Stimulated activated CD4-positive, alpha-beta T cell treated with anti-CD3 and anti-CD28 coated beads, Interleukin-4, amount 100 ng/mL, for 1 hour (primary cell): ENCODE data around the gene WDR31.
"Not testable (repeated sequence)": the region's sequence is repeated elsewhere in the genome, so short reads cannot be mapped to it uniquely, and the experiment has no call there.

Experiments
- DNase-seq: peaks from one replicate; pipeline ENCODE4 v3.0.0-alpha.2; 2020

Gene WDR31

DNA sequence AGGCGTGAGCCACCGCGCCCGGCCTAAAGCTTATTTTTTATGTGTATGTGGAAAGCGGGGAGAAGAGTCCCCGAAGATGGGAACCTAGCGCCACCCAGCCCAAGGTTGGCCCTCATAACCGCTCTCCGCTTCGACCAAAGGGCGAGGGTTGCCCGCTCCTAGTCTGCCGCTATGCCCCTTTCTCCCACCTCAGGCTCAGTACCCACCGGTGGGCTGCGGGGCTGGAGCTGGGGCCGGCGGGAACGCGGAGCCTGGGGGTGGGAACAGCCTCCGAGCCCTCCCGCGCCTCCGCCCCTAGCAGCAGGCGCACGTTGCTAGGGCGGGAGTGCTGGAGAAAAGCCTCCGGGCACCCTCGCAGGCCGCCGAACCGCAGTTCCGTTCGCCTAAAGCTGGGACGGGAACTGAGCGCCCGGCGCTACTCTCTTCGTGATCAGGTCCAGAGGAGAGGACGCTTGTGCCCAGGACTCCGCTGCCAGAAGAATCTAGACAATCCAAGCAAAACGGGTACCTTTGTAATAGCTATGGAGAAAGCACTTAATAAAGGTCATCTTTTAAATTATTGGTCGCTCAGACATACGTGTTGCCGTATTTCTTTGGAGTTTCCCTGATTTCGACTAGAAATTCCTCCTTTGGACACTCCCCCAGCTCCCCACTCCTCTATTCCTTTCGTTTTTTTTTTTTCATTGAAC, at the start of gene WDR31:
Gene WDR31 (minus strand): TSS at position 265 of the 689 bp plus-strand sequence. CDS start 8,253 bp downstream, outside the sequence.
- DNase-seq, result peak; percentile 82

DNA sequence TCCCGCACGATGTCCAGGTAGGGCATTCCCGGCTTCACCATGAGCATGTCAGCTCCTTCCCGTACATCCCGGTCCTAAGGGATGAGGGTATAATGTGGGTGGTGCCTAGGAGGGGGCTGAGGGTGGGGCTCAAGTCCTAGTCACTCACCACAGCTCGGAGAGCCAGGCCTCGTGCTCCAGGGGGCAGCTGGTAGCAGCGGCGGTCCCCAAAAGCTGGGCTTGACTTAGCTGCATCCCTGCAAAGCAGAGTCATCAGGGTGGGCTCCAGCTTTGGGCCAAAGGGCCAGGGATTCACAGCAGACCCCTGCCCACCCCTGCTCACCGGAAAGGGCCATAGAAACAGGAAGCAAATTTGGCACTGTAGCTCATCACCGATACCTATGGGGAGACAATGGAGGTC, 49.4 kb upstream of the WDR31 start:
- DNase-seq, result no peak

DNA sequence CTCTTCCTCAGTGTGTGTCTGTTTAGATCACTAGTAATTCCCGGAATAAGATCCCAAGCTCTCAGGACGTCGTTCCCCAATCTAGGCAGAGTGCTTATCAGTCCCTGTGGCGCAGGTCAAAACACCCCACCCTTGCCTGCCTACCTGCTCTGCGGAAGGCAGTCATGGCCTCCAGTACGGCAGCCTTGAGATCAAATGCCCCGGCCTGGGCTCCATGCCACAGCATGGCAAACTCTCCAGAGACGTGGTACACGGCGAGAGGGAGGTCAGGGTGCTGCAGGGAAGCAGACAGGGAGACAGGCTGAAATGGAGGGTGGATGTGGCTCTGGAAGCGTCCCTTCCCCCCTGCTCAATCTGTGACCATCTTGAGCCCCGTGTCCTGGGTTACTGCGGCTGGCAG, 48.8 kb upstream of the WDR31 start:
- DNase-seq, result no peak

GRCh38 chr9:113387560-113388230, 47.6 kb upstream of the WDR31 start:
- DNase-seq, result no peak

GRCh38 chr9:113386571-113387393, 46.7 kb upstream of the WDR31 start:
- DNase-seq, result no peak

- DNase-seq, result no peak
These were observed 41.9 kb upstream of the WDR31 start for GRCh38 chr9:113381909-113382411.

DNA sequence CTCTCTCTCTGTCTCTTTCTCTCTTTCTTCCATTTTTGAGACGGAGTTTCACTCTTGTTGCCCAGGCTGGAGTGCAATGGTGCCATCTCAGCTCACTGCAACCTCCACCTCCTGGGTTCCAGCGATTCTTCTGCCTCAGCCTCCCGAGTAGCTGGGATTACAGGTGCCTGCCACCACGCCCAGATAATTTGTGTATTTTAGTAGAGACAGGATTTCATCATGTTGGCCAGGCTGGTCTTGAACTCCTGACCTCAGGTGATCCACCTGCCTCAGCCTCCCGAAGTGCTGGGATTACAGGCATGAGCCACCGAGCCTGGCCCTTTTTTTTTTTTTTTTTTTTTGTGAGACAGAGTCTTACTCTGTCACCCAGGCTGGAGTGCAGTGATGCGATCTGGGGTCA, 41.4 kb upstream of the WDR31 start:
- not testable (repeated sequence) for DNase-seq

DNA sequence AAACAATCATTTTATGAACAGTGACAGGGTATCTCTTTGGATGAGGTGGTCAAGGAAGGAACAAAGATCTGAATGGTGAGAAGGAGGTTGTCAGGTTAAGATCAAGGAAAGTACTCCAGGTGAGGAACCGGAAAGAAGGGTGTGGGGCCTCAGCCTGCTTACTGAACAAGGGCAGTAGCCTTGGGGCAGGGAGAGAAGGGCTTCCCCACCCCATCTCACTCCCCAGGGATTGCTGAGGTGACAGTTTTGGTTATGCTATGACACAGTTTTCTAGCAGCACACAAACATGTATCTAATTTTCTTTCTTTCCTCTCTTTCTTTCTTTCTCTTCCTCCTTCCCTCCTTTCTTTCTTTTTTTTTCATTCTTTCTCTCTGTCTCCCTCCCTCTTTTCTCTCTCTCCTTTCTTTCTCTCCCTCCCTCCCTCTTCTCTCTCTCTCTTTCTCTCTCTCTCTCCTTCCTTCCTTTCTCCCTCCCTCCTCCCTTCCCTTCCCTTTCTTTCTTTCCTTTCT, 40.8 kb upstream of the WDR31 start:
- DNase-seq, result no peak

DNA sequence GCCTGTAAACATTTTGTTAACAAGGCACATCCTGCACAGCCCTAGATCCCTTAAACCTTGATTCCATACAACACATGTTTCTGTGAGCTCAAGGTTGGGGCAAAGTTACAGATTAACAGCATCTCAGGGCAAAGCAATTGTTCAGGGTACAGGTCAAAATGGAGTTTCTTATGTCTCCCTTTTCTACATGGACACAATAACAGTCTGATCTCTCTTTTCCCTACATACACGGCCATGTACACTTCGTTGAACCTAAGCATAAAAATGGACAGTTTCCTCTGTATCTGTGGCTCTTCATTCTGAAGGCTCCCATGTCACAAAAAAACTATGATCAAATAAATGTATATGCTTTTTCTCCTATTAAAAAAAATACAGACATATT, 39.7 kb upstream of the WDR31 start:
- DNase-seq, result not testable (repeated sequence)

DNA sequence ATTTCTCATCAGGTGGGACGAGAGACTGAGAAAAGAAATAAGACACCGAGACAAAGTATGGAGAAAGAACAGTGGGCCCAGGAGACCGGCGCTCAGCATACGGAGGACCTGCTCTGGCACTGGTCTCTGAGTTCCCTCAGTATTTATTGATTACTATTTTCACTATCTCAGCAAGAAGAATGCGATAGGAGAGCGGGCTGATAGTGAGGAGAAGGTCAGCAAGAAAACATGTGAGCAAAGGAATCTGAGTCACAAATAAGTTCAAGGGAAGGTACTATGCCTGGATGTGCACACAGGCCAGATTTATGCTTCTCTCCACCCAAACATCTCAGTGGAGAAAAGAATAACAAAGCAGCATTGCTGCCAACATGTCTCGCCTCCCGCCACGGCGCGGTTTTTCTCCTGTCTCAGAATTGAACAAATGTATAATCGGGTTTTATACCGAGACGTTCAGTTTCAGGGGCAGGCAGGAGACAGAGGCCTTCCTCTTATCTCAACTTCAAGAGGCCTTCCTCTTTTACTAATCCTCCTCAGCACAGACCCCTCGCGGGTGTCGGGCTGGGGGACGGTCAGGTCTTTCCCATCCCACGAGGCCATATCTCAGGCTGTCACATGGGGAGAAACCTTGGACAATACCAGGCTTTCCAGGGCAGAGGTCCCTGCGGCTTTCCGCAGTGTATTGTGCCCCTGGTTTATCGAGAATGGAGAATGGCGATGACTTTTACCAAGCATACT, 39.2 kb upstream of the WDR31 start:
- not testable (repeated sequence) for DNase-seq

- DNase-seq, result peak; percentile 78
These were observed 36.8 kb upstream of the WDR31 start, which contains the start of gene HDHD3 for GRCh38 chr9:113376634-113377567. TSS of gene HDHD3 (minus strand) at chr9:113376986. CDS start at chr9:113374354, 2,632 bp downstream.

DNA sequence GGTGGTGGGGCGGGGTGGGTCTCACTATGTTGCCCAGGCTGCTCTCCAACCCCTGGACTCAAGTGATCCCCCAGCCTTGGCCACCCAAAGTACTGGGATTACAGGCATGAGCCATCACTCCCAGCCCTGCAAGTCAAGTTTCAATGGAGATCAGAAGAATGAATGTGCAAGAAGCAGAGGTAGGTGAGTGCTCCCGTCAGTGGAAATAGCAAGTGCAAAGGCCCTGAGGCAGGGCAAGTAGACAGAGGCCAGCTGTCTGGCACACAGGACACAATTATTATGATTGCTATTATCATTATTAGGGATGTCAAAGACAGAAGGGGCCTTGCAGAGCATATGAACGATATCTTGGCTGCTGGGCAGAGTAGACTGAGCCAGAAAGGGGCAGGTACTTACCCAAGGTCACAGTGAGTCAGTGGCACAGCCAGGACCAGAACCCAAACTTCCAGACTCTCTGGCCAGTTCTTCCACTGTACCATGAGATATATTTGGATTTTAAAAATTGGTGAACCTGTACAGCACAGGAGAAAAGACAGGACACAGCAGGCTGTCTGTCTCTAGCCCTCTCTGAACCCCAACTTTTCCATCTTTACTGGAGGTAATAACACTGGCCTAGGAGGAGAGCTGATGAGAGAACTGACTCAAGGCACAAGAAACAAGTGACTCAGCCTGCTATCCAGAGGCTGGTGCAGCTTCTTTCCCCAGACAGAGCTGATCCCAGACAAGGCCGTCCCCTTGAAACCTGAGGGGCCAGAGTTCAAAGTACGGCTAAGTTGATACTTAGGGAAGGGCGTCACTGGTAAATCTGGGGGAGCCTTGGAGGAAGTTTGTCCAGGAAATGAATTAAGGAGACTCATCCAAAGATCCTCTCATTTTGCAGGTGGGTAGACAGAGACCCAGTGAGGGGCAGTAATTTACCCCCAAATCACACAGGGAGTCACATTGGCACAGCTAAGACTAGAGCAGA, 35.3 kb upstream of the WDR31 start:
- DNase-seq, result no peak

- no peak for DNase-seq
These were observed 33.8 kb upstream of the WDR31 start for GRCh38 chr9:113373676-113374392.

GRCh38 chr9:113373256-113373655, 33.2 kb upstream of the WDR31 start:
- no peak for DNase-seq

GRCh38 chr9:113372059-113372458, 32.0 kb upstream of the WDR31 start:
- no peak for DNase-seq

DNA sequence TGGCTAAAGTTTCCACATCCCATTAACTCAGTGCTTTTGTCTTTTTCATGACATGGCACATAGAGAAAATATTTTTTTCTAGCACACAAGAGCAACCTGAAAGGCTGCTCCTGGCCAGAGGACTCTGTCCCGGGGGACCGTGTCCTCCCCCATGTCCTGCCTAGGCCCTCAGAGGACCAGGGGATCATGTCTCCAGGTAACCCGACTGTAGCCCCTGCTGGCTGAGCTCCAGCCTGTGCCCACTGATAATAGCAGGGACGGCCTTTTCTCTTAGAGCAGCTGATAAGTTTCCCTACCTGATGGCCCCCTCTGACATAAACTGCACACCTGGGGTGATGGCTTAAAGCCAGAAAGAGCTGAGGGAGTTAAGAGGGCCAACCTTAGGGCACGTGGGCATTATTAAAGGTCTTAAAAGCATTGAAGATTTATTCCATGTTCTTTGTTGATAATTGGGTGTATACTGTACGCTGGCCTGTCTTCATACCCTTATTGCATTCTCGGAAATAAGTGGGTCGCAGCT, 30.8 kb upstream of the WDR31 start:
- DNase-seq, result no peak

- no peak for DNase-seq
These were observed 29.7 kb upstream of the WDR31 start for GRCh38 chr9:113369855-113370140.

DNA sequence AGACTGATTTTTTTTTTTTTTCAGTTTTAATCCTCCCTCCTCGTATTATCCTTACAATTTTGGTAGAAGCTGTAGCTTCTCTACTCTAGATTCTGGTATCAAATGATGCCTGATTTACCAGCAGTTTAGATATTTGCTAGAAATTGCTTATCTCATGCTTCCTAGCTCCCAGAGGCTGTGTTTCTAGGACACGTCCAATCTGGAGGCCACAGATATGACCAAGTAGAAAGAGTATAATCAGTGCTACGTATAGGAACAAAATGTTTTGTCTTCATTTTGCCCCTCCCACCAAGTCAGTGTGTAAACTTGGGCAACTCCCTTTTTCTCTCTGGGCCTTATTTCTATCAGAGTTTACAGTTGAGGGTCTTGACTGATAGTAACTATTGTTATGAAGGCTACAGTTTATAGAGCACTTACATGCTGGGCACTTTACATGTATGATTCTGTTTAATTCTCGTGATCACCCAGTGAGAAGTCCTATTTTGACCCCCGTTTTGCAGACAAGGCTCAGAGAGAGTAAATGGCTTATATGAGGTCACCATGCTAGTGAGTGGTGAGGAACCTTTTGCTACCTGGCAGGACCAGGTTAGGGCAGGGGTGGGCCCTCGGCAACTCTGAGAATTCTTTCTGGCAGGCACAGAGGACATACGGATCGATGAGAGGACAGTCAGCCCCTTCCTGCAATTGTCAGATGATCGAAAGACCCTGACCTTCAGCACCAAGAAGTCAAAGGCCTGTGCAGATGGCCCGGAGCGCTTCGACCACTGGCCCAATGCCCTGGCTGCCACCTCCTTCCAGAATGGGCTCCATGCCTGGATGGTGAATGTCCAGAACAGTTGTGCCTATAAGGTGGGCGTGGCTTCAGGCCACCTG, 29.1 kb upstream of the WDR31 start:
- no peak for DNase-seq
